Measurements from ENCODE around the gene SLC22A25. TPM values are rescaled to one million over a fixed set of nuclear protein-coding genes. Genes with fewer than 3 reads are reported as not detected.

The SLC22A25 gene
- total RNA-seq, 3 donors from 2014 or later: not detected

GRCh38 chr11:63229815-63230214 is 13.6 kb downstream of the SLC22A25 start:
- ATAC-seq (no peak), DNase-seq (no peak)
- no peaks in the 10 kb centered on the region for H3K4me1 ChIP-seq (ENCODE audit: low read depth)
- no peak overlapping the region for H3K4me3 ChIP-seq
- no peaks in the 10 kb centered on the region for H3K36me3 ChIP-seq (ENCODE audit: low read depth)
- no peaks in the 10 kb centered on the region for H3K9me3 ChIP-seq
- TF ChIP-seq CTCF (IDR thresholded peaks at IDR 0.05): no peak
- intact Hi-C loops (cut with DNase I, micrococcal nuclease): no loop called here

DNA sequence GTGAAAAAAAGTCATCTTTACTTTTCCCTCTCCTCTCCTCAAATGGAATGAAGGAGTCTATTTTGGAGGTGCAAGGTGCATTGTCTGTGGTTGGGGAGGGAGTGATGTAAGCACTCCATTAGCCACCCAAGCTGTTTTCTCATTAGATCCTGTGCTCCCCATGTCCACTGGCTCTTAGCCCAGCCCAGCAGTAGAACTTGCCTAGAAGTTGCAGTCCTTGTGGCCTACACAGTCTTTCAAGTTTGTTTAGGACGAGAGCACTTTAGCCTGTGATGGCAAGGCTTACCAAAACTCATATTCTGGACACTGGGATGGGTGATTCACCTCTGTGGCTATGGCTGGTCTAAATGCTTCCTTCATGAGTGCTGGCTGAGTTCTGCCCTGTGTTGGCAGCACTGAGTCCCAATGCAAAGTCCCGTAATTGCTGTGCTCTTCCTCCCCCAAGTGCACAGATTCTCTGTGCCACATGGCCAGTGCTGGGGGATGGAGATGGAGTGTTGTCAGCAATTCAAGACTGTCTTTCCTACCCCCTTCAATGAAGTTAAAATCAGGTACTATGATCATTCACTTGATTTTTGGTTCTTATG is 15.8 kb downstream of the SLC22A25 start:
- H3K36me3 ChIP-seq (ENCODE audit: low read depth): no peaks in the 10 kb centered on the region
- no peak overlapping the region for H3K4me3 ChIP-seq
- DNase-seq: no peak
- intact Hi-C loops (cut with DNase I, micrococcal nuclease): no loop called here
- ATAC-seq: no peak
- TF ChIP-seq CTCF (IDR thresholded peaks at IDR 0.05): no peak
- no peaks in the 10 kb centered on the region for H3K4me1 ChIP-seq (ENCODE audit: low read depth)
- H3K9me3 ChIP-seq: no peaks in the 10 kb centered on the region

DNA sequence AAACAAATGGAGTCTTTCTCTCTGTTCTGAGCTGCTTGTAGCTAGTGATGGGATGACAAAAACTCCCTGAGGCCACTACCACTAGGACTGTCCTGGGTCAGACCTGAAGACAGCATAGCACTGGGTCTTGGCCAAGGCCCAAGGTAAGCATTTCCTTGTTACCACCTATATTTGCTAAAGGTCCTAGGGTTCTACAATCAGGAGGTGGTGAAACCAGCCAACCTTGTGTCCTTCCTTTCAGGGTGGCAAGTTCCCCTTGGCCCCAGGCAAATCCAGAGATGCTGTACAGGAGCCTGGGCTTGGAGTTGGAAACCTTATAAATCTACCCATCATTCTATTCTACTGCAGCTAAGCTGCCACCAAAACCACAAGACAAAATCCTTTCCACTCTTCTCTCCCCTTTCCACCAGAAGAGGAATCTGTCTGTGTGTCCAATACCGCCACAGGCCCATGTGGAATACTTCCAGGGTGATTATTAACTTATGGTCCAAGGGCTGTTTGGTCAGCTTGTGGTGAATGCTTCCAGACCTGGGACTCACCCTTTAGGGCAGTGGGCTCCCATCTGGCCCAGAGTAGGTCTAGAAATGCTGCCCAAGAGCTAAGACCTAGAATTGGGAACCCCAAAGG is 16.8 kb downstream of the SLC22A25 start:
- Histone ChIP-seq H3K4me3 (no peak overlapping the region), H3K4me1 (ENCODE audit: low read depth) (no peaks in the 10 kb centered on the region), H3K9me3 (no peaks in the 10 kb centered on the region), H3K36me3 (ENCODE audit: low read depth) (no peaks in the 10 kb centered on the region)
- DNase-seq (no peak), ATAC-seq (no peak)
- TF ChIP-seq CTCF (IDR thresholded peaks at IDR 0.05): no peak
- intact Hi-C loops (cut with DNase I, micrococcal nuclease): no loop called here

DNA sequence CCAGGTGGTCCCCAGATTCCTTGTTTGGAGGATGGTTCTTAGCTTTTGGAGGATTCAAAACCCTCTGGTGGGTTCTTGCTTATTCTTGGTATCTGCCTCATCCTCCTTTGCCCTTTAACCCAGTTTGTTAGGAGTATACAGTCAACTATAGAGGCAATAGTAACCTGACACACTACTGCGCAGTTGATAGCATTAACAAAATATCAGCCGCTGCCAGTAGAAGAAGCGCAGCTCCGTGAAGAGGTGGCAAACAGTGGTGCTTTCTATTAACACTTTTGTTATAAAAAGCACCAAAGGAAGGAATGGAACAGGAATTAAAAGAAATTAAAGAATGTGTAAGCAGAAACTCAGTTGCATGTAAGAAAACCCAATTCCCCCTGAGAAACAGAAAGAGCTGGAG is 29.3 kb downstream of the SLC22A25 start:
- DNase-seq (no peak), ATAC-seq (no peak)
- no peak for TF ChIP-seq CTCF (IDR thresholded peaks at IDR 0.05)
- no peaks in the 10 kb centered on the region for H3K36me3 ChIP-seq (ENCODE audit: low read depth)
- no peaks in the 10 kb centered on the region for H3K4me1 ChIP-seq (ENCODE audit: low read depth)
- H3K9me3 ChIP-seq: no peaks in the 10 kb centered on the region
- no peak overlapping the region for H3K4me3 ChIP-seq
- intact Hi-C loops (cut with DNase I, micrococcal nuclease): loop anchor here in 1 of 2 donors (10.0 kb wide), 1 partner anchor 179 kb away; no protein-coding TSS in a partner anchor

DNA sequence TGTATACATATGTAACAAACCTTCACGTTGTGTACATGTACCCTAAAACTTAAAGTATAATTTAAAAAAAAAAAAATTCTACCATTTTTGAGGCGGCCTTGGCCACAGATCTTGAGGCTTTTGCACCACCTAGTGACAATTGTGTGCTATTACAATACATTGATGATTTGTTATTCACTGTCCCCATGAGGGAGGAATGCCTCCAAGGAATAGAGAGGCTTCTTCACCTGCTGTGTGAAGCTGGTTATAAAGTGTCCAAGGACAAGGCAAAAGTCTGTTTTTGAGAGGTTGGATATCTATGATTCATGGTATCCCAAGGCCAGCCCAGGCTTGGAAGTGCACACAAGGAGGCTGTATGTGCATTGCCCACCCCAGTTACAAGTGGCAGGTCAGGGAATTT is 30.7 kb downstream of the SLC22A25 start:
- intact Hi-C loops (cut with DNase I, micrococcal nuclease): loop anchor here in 1 of 2 donors (10.0 kb wide), 1 partner anchor 178 kb away; no protein-coding TSS in a partner anchor
- no peak for TF ChIP-seq CTCF (IDR thresholded peaks at IDR 0.05)
- no peaks in the 10 kb centered on the region for H3K36me3 ChIP-seq (ENCODE audit: low read depth)
- DNase-seq (peak in 1 of 3 donors; percentile 12), ATAC-seq (no peak)
- H3K4me1 ChIP-seq (ENCODE audit: low read depth): no peaks in the 10 kb centered on the region
- no peaks in the 10 kb centered on the region for H3K9me3 ChIP-seq
- H3K4me3 ChIP-seq: no peak overlapping the region
